Stomach (tissue), 9 donors: ENCODE results near the gene SPINK2. TPM values are rescaled to one million over a fixed set of nuclear protein-coding genes. Genes with fewer than 3 reads are reported as not detected.
A peak's percentile ranks its signal among the peaks of the same experiment; 100 is the strongest.

Experiments used
- DNase-seq, 2 donors: peaks; one replicate each; pipeline versions ENCODE4 v3.0.0 to v3.0.0-alpha.2; 2013 to 2019
- H3K27ac ChIP-seq, 5 donors: fragments of 200-600 bp in 4 of 5; sonication (generic) in 4 of 5; one replicate each; pipeline ENCODE4 v1.5.1; 2013 to 2019; ENCODE audit warnings: mild to moderate bottlenecking in 1 of 5, moderate library complexity in 1 of 5
- H3K27me3 ChIP-seq, 3 donors: fragments of 200-600 bp; sonication (generic); one replicate each; pipeline ENCODE4 v1.5.1; 2017 to 2019; ENCODE audit warnings: mixed run types in 1 of 3
- H3K36me3 ChIP-seq, 4 donors: fragments of 200-600 bp; sonication (generic); 1 replicate in 3 of 4; 2 replicates in 1 of 4; pipeline ENCODE4 v1.5.1; 2016 to 2019
- H3K4me1 ChIP-seq, 4 donors: fragments of 200-600 bp; sonication (generic); one replicate each; pipeline ENCODE4 v1.5.1; 2016 to 2019
- H3K4me3 ChIP-seq, 4 donors: fragments of 200-600 bp; sonication (generic) in 3 of 4; one replicate each; pipeline ENCODE4 v1.5.1; 2016 to 2019; ENCODE audit warnings: mild to moderate bottlenecking in 1 of 4
- H3K9me3 ChIP-seq, 4 donors: fragments of 200-600 bp; sonication (generic); one replicate each; pipeline ENCODE4 v1.5.1; 2016 to 2019
- EP300 ChIP-seq: sonication (generic); formaldehyde crosslinking; IDR thresholded peaks from one replicate; pipeline ENCODE4 v1.6.1; 2017; ENCODE audit warnings: antibody characterized with exemption
- POLR2A ChIP-seq, 4 donors: fragments of 450-650 bp; IDR thresholded peaks; one replicate each; pipeline ENCODE4 v1.6.1; 2016; ENCODE audit warnings: antibody characterized with exemption in 4 of 4, control low read depth in 2 of 4, mild to moderate bottlenecking in 1 of 4, moderate library complexity in 1 of 4
- POLR2AphosphoS5 ChIP-seq, 3 donors: sonication (generic); formaldehyde crosslinking; IDR thresholded peaks; one replicate each; pipeline ENCODE4 v1.6.1; 2016; ENCODE audit warnings: antibody characterized with exemption in 3 of 3
- WGBS, 5 donors: extraction: QIAGEN DNeasy Blood & Tissue Kit in 3 of 5; methylation state at CpG; one replicate each; pipeline versions ENCODE4 v1.1.5 to v1.1.7; 2013 to 2018; 5-methylcytosine and 5-hydroxymethylcytosine counted together
- intact Hi-C: fragments of 100-400 bp; cut with DNase I; formaldehyde crosslinking; loops from one replicate; pipeline ENCODE4 v1.15.1; 2023; ENCODE audit warnings: low total_unique reads
- polyA plus RNA-seq, 3 donors: library from polyadenylated mRNA; stranded (reverse); fragments of 200-250 nt; gene quantifications; one replicate each; pipeline ENCODE4 v1.2.3, GENCODE V29; 2013
- total RNA-seq, 5 donors: library from RNA; depleted of rRNA; stranded (reverse); fragments of >200 nt; gene quantifications; one replicate each; pipeline versions ENCODE4 v1.1.0 to v1.2.3, GENCODE V29; 2014 to 2016
- TF ChIP-seq, protein P1 (sequence below), 7 experiments: fragments of 450-650 bp in 4 of 7; fragments of 200-600 bp in 3 of 7; sonication (generic) in 3 of 7; IDR thresholded peaks; one replicate each; pipeline ENCODE4 v1.5.1; 2016 to 2019; ENCODE audit warnings: antibody characterized with exemption in 7 of 7, control low read depth in 2 of 7, mild to moderate bottlenecking in 1 of 7
- donor health status: healthy with polysubstance abuse.
- donor health status: Bipolar disorder and iron deficiency.
- donor health status: healthy.

Gene SPINK2
- total and polyA plus RNA-seq, 8 donors, result 0.70 to 2.3 TPM; not detected in 6

DNA sequence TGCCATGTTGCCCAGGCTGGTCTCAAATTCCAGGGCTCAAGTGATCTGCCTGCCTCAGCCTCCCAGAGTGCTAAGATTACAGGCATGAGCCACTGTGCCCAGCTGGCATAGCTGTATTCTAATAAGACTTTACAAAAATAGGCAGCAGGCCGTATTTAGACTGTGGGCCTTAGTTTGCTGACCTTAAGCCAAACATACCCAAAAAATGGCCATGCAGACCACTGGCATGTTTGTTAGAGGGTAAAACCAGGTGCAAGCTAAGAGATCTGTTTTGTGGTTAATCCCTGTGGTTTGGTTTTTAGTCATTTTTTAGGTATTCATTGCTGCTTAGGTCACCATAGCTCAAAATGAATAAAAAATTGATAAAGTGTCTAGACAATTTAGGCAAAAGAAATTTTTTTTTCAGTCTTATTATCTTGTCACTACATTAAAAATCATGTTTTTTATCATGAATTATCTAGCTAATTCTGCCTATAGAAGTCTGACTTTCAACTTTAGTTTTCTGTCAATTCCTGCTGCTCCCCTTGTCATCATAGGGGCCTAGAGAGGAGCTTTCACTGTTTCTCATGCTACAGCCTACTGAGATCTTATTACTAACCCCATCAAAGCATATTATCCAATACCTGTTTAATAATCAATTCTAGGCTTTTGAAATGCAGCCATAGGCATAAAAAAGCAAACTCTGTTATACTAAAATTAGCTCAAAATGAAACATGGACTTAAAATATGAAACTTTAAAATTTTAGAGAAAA, 7.5 kb upstream of the SPINK2 start:
- no peak for TF ChIP-seq EP300
- TF ChIP-seq, protein P1, sequence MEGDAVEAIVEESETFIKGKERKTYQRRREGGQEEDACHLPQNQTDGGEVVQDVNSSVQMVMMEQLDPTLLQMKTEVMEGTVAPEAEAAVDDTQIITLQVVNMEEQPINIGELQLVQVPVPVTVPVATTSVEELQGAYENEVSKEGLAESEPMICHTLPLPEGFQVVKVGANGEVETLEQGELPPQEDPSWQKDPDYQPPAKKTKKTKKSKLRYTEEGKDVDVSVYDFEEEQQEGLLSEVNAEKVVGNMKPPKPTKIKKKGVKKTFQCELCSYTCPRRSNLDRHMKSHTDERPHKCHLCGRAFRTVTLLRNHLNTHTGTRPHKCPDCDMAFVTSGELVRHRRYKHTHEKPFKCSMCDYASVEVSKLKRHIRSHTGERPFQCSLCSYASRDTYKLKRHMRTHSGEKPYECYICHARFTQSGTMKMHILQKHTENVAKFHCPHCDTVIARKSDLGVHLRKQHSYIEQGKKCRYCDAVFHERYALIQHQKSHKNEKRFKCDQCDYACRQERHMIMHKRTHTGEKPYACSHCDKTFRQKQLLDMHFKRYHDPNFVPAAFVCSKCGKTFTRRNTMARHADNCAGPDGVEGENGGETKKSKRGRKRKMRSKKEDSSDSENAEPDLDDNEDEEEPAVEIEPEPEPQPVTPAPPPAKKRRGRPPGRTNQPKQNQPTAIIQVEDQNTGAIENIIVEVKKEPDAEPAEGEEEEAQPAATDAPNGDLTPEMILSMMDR (IDR thresholded peaks at IDR 0.05), result no peak
- WGBS, 5 donors, result 74 to 100% (median 96%) methylated on average over 1 of the region's 1 CpG
- Histone ChIP-seq H3K9me3 (no peaks in the 10 kb centered on the region), H3K4me3 (no peak overlapping the region), H3K4me1 (no peaks in the 10 kb centered on the region), H3K27me3 (peaks cover 0 to under 1% (median 0%) of the 10 kb centered on the region in 3 donors), H3K27ac (no peak overlapping the region), H3K36me3 (no peaks in the 10 kb centered on the region)
- DNase-seq, result no peak
- intact Hi-C loops, result no loop called here

DNA sequence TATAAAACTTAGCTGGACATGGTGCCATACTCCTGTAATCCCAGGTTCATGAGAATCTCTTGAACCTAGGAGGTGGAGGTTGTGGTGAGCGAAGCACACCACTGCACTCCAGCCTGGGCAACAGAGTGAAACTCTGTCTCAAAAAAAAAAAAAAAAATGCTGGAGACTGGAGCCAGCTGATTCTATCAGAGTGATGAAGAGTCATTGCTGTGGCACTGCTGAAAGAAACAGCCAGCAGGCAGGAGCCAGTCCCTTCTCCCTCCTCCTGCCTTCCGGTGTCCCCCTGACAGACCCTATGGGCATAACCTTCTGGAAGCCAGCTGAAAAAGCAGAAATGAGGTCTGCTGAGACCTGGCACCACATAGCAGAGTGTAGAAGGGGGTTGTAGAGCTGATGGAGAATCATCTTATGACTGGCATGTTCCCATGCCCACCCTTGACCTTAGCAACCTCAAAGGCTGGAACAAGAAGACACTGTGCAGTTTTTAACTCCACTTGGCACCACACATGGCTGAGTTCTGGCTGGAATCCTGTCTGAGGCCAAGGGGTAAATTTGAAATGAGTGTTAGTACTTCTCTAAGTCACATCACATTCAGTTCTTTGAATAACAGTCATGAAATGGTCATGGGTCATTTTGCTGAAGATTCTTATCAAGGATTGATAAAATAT, 2.6 kb upstream of the SPINK2 start:
- peaks cover 0 to 10% (median 10%) of the 10 kb centered on the region in 4 donors for H3K4me1 ChIP-seq
- DNase-seq, result no peak
- TF ChIP-seq EP300, result no peak
- TF ChIP-seq POLR2A (IDR thresholded peaks at IDR 0.05), result no peak
- TF ChIP-seq, protein P1 (IDR thresholded peaks at IDR 0.05), result no peak
- no peak for TF ChIP-seq POLR2AphosphoS5 (IDR thresholded peaks at IDR 0.05)
- no peaks in the 10 kb centered on the region for H3K9me3 ChIP-seq
- intact Hi-C loops, result no loop called here
- H3K27ac ChIP-seq, result no peak overlapping the region
- no peaks in the 10 kb centered on the region for H3K36me3 ChIP-seq
- H3K4me3 ChIP-seq, result no peak overlapping the region
- peaks cover 0 to 49% (median 23%) of the 10 kb centered on the region in 3 donors for H3K27me3 ChIP-seq
- 69 to 98% (median 82%) methylated on average over 2 of the region's 2 CpGs for WGBS, 5 donors

DNA sequence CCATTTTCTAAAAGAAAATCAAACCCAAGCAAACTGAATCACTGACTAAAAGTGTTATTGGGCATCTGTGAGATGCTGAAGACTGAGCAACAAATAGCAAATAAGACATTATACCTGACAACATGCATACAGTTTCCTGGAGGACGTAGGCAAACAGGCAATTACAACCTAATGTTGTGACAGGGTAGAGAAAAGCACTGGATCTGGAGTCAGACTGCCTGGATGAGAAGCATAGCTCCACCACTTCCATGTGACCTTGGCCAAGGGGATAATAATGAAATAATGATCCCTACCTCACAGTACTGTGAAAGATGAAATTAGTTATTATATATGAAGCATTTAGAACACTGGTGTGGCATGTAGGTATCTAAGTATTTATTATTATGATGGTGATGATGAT, 2.7 kb downstream of the SPINK2 start:
- intact Hi-C loops, result no loop called here
- WGBS, 5 donors, result 46 to 63% (median 50%) methylated on average over 1 of the region's 1 CpG
- no peaks in the 10 kb centered on the region for H3K36me3 ChIP-seq

DNA sequence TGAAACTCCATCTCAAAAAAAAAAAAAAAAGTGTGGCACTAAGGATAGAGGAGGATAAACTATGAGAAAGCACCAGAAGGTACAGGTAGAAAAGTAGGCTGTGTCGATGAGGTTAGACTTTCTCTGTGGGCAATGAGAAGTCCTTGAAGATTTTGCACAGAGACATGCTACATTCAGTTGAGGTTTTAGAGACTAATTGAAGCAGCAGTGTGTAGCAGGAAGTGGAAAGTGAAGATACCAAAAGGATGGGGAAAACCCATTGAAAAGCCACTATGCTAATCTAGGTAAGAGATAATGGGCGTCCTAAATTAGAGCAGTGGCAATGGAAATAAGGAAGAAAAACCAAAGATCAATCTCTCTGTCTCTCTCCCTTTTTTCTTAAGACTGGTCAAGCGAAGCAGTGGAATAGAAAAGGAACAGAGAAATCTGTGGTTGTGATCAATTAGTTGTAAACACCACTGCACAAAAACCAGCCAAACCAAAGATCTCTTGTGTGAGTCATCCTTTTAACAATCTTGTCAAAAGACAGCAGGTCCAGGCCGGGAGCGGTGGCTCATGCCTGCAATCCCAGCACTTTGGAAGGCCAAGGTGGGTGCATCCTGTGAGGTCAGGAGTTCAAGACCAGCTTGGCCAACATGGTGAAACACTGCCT, 3.5 kb downstream of the SPINK2 start:
- H3K9me3 ChIP-seq, result peaks cover 0 to 8% (median 0%) of the 10 kb centered on the region in 4 donors
- 55 to 68% (median 58%) methylated on average over 5 of the region's 5 CpGs for WGBS, 5 donors
- H3K4me3 ChIP-seq, result no peak overlapping the region
- no peak overlapping the region for H3K27ac ChIP-seq
- H3K36me3 ChIP-seq, result no peaks in the 10 kb centered on the region
- intact Hi-C loops, result no loop called here
- TF ChIP-seq EP300, result no peak
- no peak for TF ChIP-seq POLR2AphosphoS5 (IDR thresholded peaks at IDR 0.05)
- TF ChIP-seq, protein P1 (IDR thresholded peaks at IDR 0.05), result no peak
- no peak for TF ChIP-seq POLR2A (IDR thresholded peaks at IDR 0.05)
- DNase-seq, result peak in 1 of 2 donors; percentile 6
- H3K27me3 ChIP-seq, result peaks cover 0 to 40% (median 23%) of the 10 kb centered on the region in 3 donors
- peaks cover 0 to 10% (median 10%) of the 10 kb centered on the region in 4 donors for H3K4me1 ChIP-seq

More for the DNA sequence above, 2.7 kb downstream of the SPINK2 start:
- Histone ChIP-seq H3K9me3 (peaks cover 0 to 8% (median 0%) of the 10 kb centered on the region in 4 donors), H3K27me3 (peaks cover 0 to 48% (median 23%) of the 10 kb centered on the region in 3 donors), H3K4me1 (peaks cover 0 to 10% (median 10%) of the 10 kb centered on the region in 4 donors), H3K27ac (no peak overlapping the region), H3K4me3 (no peak overlapping the region)
- TF ChIP-seq POLR2AphosphoS5 (IDR thresholded peaks at IDR 0.05) (no peak), EP300 (no peak), POLR2A (IDR thresholded peaks at IDR 0.05) (no peak)
- TF ChIP-seq, protein P1 (IDR thresholded peaks at IDR 0.05), result no peak
- DNase-seq, result no peak
